Stimulated activated CD8-positive, alpha-beta memory T cell treated with anti-CD3 and anti-CD28 coated beads, Interleukin-7, amount 100 ng/mL, for 1 hour (primary cell): ENCODE measurements around the gene CDK7.
"Not testable (repeated sequence)": the region's sequence is repeated elsewhere in the genome, so short reads cannot be mapped to it uniquely, and the experiment has no call there.

ENCODE experiments used
- DNase-seq, 2 donors: peaks; one replicate each; pipeline ENCODE4 v3.0.0-alpha.2; 2020; ENCODE audit warnings: low read depth in 2 of 2

The CDK7 gene

DNA sequence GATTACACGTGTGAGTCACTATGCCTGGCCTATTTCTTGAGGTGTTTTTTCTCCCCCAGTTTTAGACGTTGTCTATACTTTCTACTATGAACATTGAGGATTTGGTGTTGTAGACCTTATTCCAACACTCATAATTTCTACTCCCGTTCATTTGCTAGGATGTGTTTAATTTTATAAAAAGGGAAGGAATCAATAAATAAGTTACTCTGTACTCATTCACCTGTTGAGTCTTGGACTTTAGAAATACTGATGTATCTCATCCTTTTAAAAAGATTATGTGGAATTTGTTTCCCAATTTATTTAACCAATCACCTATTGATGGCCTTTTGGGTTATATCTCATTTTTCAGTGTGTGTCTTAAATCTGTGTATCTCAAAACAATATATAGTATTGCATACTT, 3.2 kb downstream of the CDK7 start:
- DNase-seq: no peak

DNA sequence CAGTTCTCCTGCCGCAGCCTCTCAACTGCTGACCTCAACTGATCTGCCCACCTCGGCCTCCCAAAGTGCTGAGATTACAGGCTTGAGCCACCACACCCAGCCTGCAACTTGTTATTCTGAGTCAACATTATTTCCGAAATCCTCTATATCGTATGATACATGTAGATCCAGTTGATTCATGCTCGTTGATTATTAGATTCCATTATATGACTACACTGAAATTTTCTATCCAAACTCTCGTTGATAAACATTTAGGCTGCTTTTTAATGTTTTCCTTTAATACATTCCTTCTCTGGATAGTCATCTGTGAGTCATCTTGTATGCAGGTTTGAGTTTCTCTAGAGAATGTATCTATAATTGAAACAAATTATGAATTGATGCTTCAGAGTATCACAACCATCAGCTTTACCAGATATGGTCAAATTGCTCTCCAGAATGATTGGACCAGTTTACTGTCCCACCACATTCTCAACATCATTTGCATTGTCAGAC, 4.1 kb downstream of the CDK7 start:
- no peak for DNase-seq

DNA sequence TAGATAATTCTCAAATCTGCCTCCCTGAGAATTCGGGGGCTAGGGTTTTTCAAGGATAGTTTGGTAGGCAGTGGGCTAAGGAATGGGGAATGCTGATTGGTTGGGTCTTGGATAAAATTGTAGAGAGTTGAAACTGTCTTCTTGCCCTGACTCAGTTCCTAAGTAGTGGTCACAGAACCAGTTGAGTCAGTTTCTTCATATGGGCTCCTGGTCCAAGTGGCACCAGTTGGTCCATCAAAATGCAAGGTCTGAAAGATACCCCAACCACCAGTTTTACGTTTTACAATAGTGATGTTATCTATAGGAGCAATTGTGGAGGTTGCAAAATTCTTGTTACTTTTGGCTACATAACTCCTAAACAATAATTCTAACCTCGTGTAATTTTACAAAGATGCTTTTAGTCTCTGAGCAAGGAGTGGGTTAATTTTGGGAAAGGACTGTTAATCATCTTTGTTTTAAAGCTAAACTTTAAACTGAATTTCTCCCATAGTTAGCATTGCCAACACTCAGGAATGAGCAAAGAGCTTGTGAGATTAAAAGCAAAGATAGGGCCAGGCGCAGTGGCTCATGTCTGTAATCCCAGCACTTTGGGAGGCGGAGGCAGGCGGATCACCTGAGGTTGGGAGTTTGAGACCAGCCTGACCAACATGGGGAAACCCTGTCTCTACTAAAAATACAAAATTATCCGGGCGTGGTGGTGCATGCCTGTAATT, 7.7 kb downstream of the CDK7 start:
- DNase-seq: no peak

DNA sequence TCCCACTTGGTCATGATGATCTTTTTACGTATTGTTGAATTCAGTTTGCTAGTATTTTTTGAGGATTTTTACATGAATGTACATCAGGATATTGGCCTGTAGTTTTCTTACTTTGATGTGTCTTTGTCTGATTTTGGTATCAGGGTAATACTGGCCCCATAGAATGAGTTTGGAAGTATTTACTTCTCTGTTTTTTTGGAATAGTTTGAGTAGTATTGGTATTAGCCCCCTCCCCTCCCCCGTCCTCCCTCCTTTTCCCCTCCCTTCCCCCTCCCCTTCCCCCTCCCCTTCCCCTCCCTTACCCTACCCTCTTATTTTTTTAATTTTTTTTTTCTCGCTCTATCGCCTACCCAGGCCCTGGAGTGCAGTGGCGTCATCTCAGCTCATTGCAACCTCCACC, 10.3 kb downstream of the CDK7 start:
- no peak for DNase-seq

DNA sequence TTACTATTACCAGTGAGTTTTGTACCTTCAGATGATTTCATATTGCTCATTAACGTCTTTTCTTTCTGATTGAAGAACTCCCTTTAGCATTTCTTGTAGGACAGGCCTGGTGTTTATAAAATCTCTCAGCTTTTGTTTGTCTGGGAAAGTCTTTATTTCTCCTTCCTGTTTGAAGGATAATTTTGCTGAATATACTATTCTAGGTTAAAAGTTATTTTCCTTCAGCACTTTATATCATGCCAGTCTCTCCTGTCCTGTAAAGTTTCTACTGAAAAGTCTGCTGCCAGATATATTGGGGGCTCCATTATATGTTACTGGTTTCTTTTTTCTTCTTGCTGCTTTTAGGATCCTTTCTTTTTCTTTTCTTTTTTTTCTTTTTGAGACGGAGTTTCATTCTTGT, 13.3 kb downstream of the CDK7 start:
- no peak for DNase-seq

DNA sequence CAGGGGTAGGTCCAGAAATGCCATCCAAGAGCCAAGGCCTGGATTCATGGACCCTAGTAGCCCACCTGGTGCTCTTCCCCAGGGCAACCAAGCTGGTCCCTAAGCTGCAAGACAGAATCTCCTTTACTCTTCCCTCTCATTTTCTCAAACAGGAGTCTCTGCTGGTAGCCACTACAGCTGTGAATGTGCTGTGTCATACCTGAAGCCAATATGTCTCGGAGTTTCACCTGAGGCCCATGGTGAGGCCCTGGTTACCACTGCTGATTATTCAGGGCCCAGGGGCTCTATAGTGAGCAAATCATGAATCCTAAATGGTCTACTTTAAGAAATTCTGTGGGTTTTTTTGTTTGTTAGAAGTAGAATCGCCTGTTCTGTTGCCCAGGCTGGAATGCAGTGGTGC, 15.9 kb downstream of the CDK7 start:
- DNase-seq: no peak

DNA sequence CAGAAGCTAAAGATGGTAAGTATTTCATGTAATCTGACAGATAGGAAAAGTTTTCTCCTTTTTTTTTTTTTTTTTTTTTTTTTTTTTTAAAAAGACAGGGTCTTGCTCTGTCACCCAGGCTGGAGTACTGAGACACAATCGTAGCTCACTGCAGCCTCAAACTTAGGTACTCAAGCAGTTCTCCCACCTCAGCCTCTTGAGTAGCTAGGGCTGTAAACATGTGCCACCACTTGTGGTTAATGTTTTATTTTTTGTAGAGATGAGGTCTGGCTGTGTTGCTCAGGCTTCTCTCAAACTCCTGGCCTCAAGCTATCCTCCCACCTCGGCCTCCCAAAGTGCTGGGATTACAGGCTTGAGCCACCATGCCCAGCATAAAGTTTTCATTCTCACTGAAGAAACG, 17.8 kb downstream of the CDK7 start:
- DNase-seq: no peak

DNA sequence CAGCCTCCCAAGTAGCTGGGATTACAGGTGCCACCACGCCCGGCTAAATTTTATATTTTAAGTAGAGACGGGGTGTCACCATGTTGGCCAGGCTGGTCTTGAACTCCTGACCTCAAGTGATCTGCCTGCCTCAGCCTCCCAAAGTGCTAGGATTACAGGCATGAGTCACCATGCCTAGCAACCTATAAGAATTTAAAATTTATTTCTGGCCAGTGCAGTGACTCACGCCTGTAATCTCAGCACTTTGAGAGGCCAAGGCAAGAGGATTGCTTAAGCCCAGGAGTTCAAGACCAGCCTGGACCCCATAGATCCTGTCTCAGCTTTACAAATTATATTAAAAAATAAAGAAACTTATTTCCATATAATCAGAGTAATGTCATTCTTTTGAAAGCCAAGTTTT, 21.3 kb downstream of the CDK7 start:
- DNase-seq: not testable (repeated sequence)

DNA sequence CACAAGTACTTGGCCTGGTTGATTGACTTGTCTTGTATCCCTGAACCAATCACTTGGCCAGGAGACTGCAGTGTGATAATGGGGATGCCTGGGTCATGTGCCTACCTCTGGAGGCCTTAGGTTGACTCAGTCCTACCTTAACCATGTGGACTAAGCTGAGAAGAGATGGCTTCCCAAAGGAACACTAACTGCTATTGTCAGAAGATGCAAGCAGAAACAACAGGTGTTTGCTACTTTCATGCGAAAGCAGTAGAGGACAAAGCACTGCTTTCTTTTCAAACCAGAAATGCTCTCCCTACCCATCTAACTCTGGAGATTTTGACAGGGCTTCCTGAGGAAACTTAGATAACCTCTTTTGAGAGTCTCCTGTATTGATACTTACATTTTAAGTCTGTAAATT, 22.9 kb downstream of the CDK7 start:
- no peak for DNase-seq

DNA sequence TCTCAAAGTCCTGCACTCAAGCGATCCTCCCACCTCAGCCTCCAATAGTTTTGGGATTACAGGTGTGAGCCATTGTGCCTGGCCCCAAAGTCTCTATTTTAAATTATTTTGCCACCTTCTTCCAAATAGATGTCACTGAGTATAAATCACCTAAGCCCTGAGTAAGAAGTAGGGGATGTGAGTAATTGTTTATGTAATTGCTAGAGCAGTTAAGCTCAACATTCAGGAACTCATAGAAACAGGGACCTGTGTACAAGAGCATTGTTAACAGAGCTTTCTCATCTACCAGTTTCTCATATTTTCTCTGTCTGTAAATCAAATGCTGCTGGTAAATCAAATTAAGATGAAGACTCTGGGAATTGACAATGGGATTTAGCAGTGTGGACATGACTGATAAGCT, 26.3 kb downstream of the CDK7 start:
- DNase-seq: no peak

DNA sequence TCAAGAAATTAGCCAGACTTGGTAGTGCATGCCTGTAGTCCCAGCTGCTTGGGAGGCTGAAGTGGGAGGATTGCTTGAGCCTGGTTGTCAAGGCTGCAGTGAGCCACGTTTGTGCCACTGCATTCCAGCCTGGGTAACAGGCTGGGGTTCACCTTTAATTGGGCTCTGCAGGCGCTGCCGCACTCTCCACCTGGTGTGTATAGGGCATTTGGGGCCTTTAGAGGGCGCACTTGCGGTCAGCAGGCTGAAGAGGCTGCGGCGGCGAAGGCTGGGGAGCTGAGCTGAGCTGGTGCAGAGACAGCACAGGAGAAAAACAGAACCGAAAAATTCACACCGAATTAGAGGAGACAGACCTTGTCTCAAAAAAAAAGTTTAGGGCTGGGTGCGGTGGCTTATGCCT, 31.2 kb downstream of the CDK7 start:
- no peak for DNase-seq

DNA sequence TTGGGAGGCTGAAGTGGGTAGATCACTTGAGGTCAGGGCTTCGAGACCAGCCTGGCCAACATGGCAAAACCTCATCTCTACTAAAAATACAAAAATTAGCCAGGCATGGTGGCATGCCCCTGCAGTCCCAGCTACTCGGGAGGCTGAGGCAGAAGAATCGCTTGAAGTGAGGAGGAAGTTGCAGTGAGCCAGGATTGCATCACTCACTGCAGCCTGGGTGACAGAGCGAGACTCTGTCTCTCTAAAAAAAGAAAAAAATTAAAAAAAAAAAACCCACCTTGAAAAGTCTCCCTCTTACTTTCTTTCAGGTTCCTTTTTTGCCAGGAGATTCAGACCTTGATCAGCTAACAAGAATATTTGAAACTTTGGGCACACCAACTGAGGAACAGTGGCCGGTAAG, 34.2 kb downstream of the CDK7 start:
- no peak for DNase-seq

DNA sequence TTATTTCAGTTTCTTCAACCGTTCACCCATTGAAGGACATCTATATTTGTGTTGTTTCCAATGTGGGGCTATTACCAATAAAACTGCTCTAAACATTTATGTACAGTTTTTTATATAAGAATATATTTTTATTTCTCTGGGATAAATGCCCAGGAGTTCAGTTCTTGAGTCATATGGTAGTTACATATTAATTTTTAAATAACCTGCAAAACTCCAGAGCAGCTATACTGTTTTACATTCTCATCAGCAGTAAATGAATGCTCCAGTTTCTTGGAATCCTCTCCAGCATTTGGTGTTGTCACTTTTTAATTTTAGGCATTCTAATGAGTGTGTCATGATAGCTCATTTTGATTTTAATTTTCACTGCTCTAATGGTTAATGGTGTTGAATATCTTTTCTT, 36.2 kb downstream of the CDK7 start:
- no peak for DNase-seq

DNA sequence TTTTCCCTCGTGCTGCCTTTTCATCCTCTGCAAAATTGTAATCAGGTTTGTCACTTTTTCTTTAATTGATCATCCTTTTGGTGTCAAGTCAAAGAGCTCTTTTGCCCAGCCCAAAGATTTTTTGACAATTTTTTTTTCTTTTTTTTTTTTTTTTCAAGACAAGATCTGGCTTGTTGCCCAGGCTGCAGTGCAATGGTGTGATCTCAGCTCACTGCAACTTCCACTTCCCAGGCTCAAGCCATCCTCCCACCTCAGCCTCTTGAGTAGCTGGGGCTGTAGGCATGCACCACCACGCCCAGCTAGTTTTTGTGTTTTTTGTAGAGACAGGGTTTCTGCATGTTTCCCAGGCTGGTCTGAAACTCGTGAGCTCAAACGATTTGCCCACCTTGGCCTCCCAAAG, 36.7 kb downstream of the CDK7 start:
- DNase-seq: no peak

DNA sequence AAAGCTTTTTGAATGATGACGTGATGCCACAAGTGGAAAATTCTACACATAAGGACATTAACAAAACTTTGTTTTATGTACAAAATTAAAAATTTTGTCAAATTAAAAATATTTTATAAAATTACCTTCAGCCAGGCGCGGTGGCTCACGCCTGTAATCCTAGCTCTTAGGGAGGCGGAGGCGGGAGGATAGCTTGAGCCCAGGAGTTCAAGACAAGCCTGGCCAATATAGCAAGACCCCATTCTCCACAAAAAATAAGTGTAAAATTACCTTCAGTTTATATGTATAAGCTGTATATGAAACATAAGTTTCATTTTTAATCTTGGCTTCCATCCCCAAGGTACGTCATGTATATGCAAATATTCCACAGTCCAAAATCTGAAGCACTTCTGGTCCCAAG, 40.9 kb downstream of the CDK7 start:
- no peak for DNase-seq

DNA sequence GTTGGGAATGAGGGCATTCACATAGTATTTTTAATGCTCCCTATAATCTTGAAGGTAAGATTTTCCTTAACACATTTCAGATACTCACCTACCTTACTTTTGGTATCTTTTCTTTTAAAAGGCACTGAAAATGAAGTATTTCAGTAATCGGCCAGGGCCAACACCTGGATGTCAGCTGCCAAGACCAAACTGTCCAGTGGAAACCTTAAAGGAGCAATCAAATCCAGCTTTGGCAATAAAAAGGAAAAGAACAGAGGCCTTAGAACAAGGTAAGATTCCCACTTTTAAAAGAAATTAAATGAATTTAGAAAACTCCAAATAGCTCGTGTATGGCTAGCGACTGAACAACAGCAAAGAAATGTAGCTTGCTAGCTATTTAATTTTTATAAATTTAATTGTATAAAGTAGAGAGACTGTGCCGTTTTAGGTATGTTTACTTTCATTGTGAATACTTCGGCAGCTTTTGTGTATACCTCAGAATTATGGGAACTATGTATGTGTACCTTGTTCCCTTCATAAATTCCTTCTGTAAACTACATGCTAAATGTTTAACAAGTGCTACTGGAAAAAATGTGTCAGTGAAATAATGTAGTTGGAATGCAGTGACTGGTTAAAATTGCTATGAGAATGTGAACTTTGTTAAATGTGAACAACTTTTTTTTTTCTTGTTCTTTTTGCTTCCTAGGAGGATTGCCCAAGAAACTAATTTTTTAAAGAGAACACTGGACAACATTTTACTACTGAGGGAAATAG, 41.9 kb downstream of the CDK7 start:
- DNase-seq: no peak

DNA sequence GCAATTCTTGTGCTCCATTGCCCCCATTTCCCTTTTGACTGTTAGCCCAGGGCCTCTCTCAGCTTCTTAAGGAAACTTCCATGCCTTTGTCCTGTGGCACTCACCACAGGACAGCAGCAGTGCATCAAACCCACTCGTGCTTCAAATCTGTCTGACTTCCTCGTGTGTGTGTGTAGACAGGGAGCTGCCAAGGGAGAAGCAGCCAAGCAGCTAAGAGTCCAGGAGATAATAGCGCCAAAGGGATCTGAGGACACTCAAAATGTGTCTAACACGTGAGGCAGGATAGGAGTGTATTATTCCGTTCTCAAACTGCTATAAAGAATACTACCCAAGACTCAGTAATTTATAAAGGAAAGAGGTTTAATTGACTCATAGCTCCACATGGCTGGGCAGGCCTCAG, 44.8 kb downstream of the CDK7 start:
- DNase-seq: no peak

DNA sequence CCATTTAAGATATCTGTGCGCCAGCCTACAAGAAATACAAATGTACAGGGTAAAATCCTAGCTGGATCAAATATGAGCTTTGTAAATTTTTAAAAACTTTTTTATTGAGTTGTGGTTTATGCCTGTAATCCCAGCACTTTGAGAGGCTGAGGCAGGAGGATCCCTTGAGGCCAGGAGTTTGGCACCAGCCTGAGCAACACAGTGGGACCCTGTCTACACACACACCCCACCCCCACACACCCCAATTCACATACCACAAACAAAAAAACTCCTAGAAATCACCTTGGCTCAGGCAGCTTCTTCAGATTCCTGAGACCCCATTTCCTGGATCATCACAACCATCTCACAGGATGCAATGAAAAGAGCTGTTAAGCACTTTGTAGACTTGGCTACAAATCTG, 46.4 kb downstream of the CDK7 start:
- DNase-seq: no peak

DNA sequence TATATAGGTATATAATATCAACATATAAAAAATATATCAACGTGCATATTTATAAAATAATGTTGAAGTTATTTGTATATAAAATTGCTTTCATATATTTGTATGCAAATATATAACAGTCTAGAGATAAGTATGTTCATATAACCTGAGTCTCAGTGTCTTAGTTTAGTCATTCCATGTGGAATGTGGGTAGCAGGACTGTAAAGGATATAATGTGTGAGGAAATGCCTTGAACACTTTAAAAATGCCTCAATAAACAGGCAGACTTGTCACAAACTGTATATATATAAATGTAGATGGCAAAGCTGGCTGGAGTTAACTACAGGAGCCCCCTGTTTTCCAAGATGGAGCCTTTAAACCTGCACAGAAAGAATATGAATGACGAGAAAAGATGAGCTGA, 49.5 kb downstream of the CDK7 start:
- DNase-seq: no peak

DNA sequence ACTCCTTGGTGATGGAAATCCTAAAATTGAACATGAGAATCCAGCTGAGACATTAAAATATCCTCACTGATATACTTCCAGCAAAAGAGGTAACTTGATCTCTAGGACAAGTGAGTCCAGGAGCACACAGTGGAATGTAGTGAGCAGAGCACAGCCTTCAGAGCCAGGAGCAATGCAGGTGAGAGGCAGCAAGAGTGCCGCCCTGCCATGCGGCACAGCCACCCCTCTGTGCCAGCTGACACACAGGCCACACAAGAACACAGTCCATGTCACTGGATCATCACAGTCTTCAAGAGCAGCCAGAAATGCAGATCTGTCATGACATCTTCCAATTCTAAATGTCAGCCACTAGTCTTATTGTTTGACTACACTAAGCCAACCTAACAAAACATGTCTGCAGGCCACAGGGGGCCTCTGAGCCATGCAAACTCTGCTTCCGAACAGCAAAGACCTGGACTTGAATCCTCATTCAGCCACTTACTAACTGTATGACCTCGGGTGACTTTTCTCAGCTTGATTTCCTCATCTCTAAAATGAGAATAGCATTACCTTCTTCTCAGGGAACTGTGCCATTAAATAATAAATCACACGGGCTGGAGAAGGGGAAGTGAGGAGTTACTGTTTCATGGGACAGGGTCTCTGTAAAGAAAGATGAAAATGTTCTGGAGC, 50.9 kb downstream of the CDK7 start:
- no peak for DNase-seq

DNA sequence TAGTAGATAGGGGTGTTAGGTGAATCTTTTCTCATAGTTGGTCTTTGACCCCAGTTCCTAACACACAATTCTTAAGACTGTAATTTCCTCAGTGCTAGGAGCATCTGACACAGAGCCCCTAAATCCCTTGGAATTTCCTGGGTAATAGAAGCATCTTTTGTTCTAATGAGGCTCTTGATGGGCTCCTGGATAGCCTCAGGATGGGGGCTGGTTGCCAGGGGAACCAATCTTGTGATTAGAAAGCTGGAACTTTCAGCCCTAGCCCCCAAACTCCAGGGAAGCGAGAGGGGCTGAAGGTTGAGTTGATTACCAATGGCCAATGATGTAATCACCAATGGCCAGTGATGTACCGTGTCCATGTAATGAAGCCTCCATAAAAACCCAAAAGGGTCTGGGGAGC, 53.4 kb downstream of the CDK7 start:
- no peak for DNase-seq

DNA sequence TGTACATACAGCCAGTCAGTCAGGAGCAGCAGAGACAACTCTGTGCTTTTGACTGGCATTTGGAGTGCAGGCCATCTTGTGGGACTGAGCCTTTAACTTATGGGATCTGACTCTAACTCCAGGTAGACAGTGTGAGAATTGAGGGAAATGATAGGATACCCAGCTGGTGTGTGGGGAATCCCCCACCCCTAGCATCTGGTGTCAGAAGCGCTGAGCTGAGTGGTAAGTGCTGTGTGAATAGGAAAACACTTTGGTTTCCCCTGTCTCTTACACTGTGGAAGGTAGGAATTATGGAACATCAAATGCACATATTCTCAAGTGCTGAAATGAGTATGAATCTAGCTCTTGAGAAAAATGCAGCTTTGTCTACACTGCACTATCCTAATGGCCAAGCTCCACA, 54.0 kb downstream of the CDK7 start:
- DNase-seq: no peak

DNA sequence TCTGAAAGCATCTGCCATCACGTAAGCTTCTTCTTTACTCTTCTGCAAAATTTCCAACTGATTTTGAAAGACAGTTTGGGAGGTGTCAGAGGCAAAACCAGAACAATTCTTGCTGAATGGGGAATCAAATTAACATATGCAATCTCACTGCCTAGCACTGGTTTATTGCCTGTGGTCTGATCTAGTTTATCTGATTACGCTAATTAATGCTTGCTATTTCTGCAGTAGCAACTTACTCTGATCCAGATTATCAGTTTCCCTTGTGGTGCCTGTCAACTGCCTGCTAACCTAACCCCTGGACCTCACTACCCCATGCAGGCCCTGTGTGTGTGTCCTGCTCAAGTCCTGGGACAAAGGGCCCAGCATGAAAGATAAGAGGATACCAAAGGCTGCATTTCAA, 57.6 kb downstream of the CDK7 start:
- DNase-seq: no peak
